Loucy (cell line): Measurements from ENCODE around the gene OS9.

Source experiments
- H2AFZ ChIP-seq: fragments of 200-600 bp; sonication (generic); 2 replicates; pipeline ENCODE4 v1.6.0; 2016; ENCODE audit warnings: antibody characterized with exemption, mild to moderate bottlenecking, low read length, moderate library complexity
- H3F3A ChIP-seq: fragments of 200-600 bp; 2 replicates; pipeline ENCODE4 v1.6.0; 2016; ENCODE audit warnings: antibody characterized with exemption, low read depth, mild to moderate bottlenecking
- H3K27me3 ChIP-seq: fragments of 200-600 bp; sonication (generic); 2 replicates; pipeline ENCODE4 v1.6.1; 2014; ENCODE audit warnings: low read length, mild to moderate bottlenecking; ENCODE audit not compliant: insufficient read depth, poor library complexity, severe bottlenecking
- H3K36me3 ChIP-seq: fragments of 200-600 bp; sonication (generic); 2 replicates; pipeline ENCODE4 v1.6.1; 2016; ENCODE audit warnings: low read length; ENCODE audit not compliant: insufficient read depth
- H3K4me1 ChIP-seq: fragments of 200-600 bp; sonication (generic); 2 replicates; pipeline ENCODE4 v1.5.1; 2014; ENCODE audit warnings: low read length, mild to moderate bottlenecking; ENCODE audit not compliant: insufficient read depth, poor library complexity, severe bottlenecking
- H3K4me2 ChIP-seq: fragments of 200-600 bp; sonication (generic); 2 replicates; pipeline ENCODE4 v1.6.0; 2014; ENCODE audit warnings: antibody characterized with exemption, low read length, low read depth, mild to moderate bottlenecking; ENCODE audit not compliant: poor library complexity, severe bottlenecking
- H3K4me3 ChIP-seq: fragments of 200-600 bp; sonication (generic); 2 replicates; pipeline ENCODE4 v1.5.1; 2014; ENCODE audit warnings: low read length, mild to moderate bottlenecking, mixed read lengths; ENCODE audit not compliant: poor library complexity, severe bottlenecking
- H3K79me2 ChIP-seq: fragments of 200-600 bp; sonication (generic); 2 replicates; pipeline ENCODE4 v1.6.1; 2014; ENCODE audit warnings: low read length; ENCODE audit not compliant: insufficient read depth
- H3K9ac ChIP-seq: fragments of 200-600 bp; sonication (generic); 2 replicates; pipeline ENCODE4 v1.6.0; 2014; ENCODE audit warnings: mild to moderate bottlenecking, low read depth, low read length, moderate library complexity; ENCODE audit not compliant: poor library complexity, severe bottlenecking
- H3K9me2 ChIP-seq: fragments of 200-600 bp; sonication (generic); replicated peaks from 2 replicates; pipeline ENCODE4 v1.6.1; 2016; ENCODE audit warnings: low read depth, low read length, mixed read lengths
- H3K9me3 ChIP-seq: fragments of 200-600 bp; sonication (generic); 2 replicates; pipeline ENCODE4 v1.6.1; 2014; ENCODE audit warnings: mild to moderate bottlenecking, antibody characterized with exemption, low read length, low read depth; ENCODE audit not compliant: insufficient read depth
- H4K20me1 ChIP-seq: fragments of 200-600 bp; sonication (generic); 2 replicates; pipeline ENCODE4 v1.6.0; 2014; ENCODE audit warnings: antibody characterized with exemption, low read length, mild to moderate bottlenecking; ENCODE audit not compliant: insufficient read depth, poor library complexity, severe bottlenecking
- EZH2phosphoT487 ChIP-seq: fragments of 200-600 bp; IDR thresholded peaks from 2 replicates; pipeline ENCODE4 v1.6.1; 2018; ENCODE audit warnings: antibody characterized with exemption, mild to moderate bottlenecking, moderate library complexity, borderline replicate concordance
- TF ChIP-seq, protein P1 (sequence below): fragments of 200-600 bp; sonication (generic); conservative IDR thresholded peaks from 2 replicates; pipeline ENCODE4 v1.5.1; 2014; ENCODE audit warnings: mild to moderate bottlenecking, antibody characterized with exemption, low read length

The OS9 gene

DNA sequence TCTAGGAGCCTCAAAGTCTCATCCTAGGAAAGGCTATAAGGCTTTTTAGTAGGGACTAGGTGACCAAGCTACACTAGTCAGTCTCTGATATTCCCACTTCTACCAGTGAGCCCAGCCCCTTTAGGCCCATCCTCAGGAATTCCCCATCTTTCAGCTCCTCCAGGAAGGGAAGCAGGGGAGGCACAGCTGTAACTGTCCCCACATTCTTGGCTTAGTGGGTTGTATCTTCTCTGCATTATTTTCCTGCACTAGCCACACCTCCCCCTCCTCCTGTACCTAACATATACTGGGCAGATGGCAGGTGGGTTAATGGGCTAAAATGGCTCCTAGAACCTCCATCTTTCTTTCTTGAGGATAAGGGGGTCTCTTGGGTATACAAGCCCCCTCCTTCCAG, 73.4 kb downstream of the OS9 start:
- no peak overlapping the region for H2AFZ ChIP-seq
- H3K79me2 ChIP-seq = peaks cover 11% of the 10 kb centered on the region
- no peaks in the 10 kb centered on the region for H4K20me1 ChIP-seq
- H3K4me3 ChIP-seq = no peak overlapping the region
- H3K9me3 ChIP-seq = no peaks in the 10 kb centered on the region
- peaks cover 11% of the 10 kb centered on the region for H3K4me1 ChIP-seq
- no peaks in the 10 kb centered on the region for H3K27me3 ChIP-seq
- TF ChIP-seq EZH2phosphoT487 = no peak
- TF ChIP-seq, protein P1, sequence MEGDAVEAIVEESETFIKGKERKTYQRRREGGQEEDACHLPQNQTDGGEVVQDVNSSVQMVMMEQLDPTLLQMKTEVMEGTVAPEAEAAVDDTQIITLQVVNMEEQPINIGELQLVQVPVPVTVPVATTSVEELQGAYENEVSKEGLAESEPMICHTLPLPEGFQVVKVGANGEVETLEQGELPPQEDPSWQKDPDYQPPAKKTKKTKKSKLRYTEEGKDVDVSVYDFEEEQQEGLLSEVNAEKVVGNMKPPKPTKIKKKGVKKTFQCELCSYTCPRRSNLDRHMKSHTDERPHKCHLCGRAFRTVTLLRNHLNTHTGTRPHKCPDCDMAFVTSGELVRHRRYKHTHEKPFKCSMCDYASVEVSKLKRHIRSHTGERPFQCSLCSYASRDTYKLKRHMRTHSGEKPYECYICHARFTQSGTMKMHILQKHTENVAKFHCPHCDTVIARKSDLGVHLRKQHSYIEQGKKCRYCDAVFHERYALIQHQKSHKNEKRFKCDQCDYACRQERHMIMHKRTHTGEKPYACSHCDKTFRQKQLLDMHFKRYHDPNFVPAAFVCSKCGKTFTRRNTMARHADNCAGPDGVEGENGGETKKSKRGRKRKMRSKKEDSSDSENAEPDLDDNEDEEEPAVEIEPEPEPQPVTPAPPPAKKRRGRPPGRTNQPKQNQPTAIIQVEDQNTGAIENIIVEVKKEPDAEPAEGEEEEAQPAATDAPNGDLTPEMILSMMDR = no peak
- H3K9me2 ChIP-seq = no peaks in the 10 kb centered on the region
- no peak overlapping the region for H3K9ac ChIP-seq
- no peaks in the 10 kb centered on the region for H3K36me3 ChIP-seq
- H3K4me2 ChIP-seq = no peak overlapping the region
- no peaks in the 10 kb centered on the region for H3F3A ChIP-seq

DNA sequence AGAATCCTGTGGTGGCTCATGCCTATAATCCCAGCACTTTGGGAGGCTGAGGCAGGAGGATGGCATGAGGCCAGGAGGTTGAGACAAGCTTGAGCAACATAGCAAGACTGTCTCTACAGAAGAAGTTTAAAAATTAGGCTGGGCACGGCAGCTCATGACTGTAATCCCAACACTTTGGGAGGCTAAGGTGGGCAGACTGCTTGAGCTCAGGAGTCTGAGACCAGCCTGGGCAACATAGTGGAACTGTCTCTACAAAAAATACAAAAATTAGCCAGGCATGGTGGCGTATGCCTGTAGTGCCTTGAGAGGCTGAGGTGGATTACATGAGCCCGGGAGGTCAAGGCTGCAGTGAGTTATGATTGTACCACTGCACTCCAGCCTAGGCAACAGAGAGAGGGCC, 73.9 kb downstream of the OS9 start:
- no peaks in the 10 kb centered on the region for H3K27me3 ChIP-seq
- peaks cover 11% of the 10 kb centered on the region for H3K4me1 ChIP-seq
- no peak overlapping the region for H3K9ac ChIP-seq
- no peak overlapping the region for H2AFZ ChIP-seq
- H3K9me3 ChIP-seq = no peaks in the 10 kb centered on the region
- no peak overlapping the region for H3K4me2 ChIP-seq
- no peaks in the 10 kb centered on the region for H3K36me3 ChIP-seq
- no peaks in the 10 kb centered on the region for H3F3A ChIP-seq
- no peaks in the 10 kb centered on the region for H3K9me2 ChIP-seq
- no peaks in the 10 kb centered on the region for H4K20me1 ChIP-seq
- no peak overlapping the region for H3K4me3 ChIP-seq
- peaks cover 11% of the 10 kb centered on the region for H3K79me2 ChIP-seq
- TF ChIP-seq, protein P1 = no peak
- TF ChIP-seq EZH2phosphoT487 = no peak

DNA sequence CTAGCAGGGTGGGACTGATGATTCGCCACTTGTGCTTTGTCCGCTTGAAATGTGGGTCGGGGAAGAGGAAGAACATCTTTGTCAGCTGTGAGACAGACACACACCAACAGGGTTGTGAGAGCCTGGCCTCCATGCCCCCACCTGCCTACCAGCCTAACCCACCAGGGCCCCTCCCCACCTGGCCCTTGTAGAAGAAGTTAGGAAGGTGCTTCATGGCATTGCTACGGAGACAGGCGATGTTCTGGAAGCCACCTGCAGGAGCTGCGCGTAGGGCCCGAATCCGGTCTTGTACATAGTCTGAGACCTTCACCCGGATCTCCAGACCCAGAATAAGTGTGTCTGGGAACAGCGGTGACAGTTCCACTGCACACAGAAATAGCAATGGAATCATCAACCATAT, 75.7 kb downstream of the OS9 start:
- TF ChIP-seq EZH2phosphoT487 = no peak
- TF ChIP-seq, protein P1 = no peak
- Histone ChIP-seq H3K9me3 (no peaks in the 10 kb centered on the region), H3K27me3 (no peaks in the 10 kb centered on the region), H3K36me3 (no peaks in the 10 kb centered on the region), H3K9me2 (no peaks in the 10 kb centered on the region), H3K4me1 (peaks cover 11% of the 10 kb centered on the region), H3K4me2 (no peak overlapping the region), H3K79me2 (peaks cover 17% of the 10 kb centered on the region), H2AFZ (no peak overlapping the region), H4K20me1 (no peaks in the 10 kb centered on the region), H3K4me3 (no peak overlapping the region), H3K9ac (no peak overlapping the region), H3F3A (no peaks in the 10 kb centered on the region)
